ENCODE results near the gene RBL2. TPM values are rescaled to one million over a fixed set of nuclear protein-coding genes. Genes with fewer than 3 reads are reported as not detected.

RBL2 gene
- total and polyA plus RNA-seq, 2 donors (not counting 3 experiments of a cell fraction or from before 2014, with no cell fraction given), result 22.5 to 30.7 TPM

GRCh38 chr16:53414381-53414780 lies 19.9 kb upstream of the RBL2 start:
- DNase-seq (ENCODE audit: low read depth, low spot score), result no peak

GRCh38 chr16:53415504-53415903 lies 18.8 kb upstream of the RBL2 start:
- H3K9me3 ChIP-seq (replicated peaks; ENCODE audit: control insufficient read depth, insufficient read depth, low read length), result no peaks in the 10 kb centered on the region
- no peaks in the 10 kb centered on the region for H3K79me2 ChIP-seq (ENCODE audit: control insufficient read depth, insufficient read depth, low read length)
- H3K27me3 ChIP-seq (ENCODE audit: control insufficient read depth in 2 of 2, insufficient read depth in 2 of 2, low read length in 2 of 2), result no peaks in the 10 kb centered on the region
- FAIRE-seq (no peak), DNase-seq (ENCODE audit: low read depth, low spot score) (no peak)
- BruUV-seq (replicated peaks), result no TSS peak
- no peak overlapping the region for H3K9ac ChIP-seq (replicated peaks; ENCODE audit: extremely low read depth, insufficient read depth, low read length)
- H3K36me3 ChIP-seq (ENCODE audit: control insufficient read depth in 2 of 2, extremely low read depth in 1 of 2, insufficient read depth in 2 of 2, low read length in 2 of 2), result no peaks in the 10 kb centered on the region
- TF ChIP-seq CTCF (IDR thresholded peaks at IDR 0.05; ENCODE audit: extremely low read depth in 1 of 2, insufficient read depth in 1 of 2, low read depth in 1 of 2, low read length in 2 of 2) (no peak), MYC (IDR thresholded peaks at IDR 0.05; ENCODE audit: low read depth, low read length) (no peak), JUN (IDR thresholded peaks at IDR 0.05; ENCODE audit: borderline replicate concordance, insufficient read depth, insufficient read length, low read depth) (no peak), POLR2AphosphoS5 (IDR thresholded peaks at IDR 0.05; ENCODE audit: insufficient read depth, low read depth, low read length) (no peak), FOS (IDR thresholded peaks at IDR 0.05; ENCODE audit: borderline replicate concordance, insufficient read depth, low read length) (no peak), POLR2A (IDR thresholded peaks at IDR 0.05; ENCODE audit: low read depth, low read length) (no peak), EZH2 (IDR thresholded peaks at IDR 0.05; ENCODE audit: borderline replicate concordance, low read depth, low read length, severe bottlenecking) (no peak)
- intact Hi-C loops (cut with micrococcal nuclease), result no loop called here
- ChIA-PET CTCF (interaction anchor here (1.2 kb wide), 1 partner anchor 9 kb away, joined by 3 read pairs; no protein-coding TSS in a partner anchor), POLR2A (no interaction called here)
- H3K4me2 ChIP-seq (ENCODE audit: insufficient read depth, low read length), result no peak overlapping the region
- no peak overlapping the region for H3K4me3 ChIP-seq (replicated peaks in 1 of 3; ENCODE audit: insufficient read depth in 1 of 3, low read depth in 1 of 3, low read length in 3 of 3)
- no peaks in the 10 kb centered on the region for H3K9me1 ChIP-seq (replicated peaks; ENCODE audit: control insufficient read depth, extremely low read depth, insufficient read depth, low read length)
- no peak overlapping the region for H2AFZ ChIP-seq (ENCODE audit: low read depth, low read length)
- no peaks in the 10 kb centered on the region for H3K4me1 ChIP-seq (ENCODE audit: control insufficient read depth, extremely low read depth, insufficient read depth, low read length)
- no peak overlapping the region for H3K27ac ChIP-seq (ENCODE audit: insufficient read depth, low read depth, low read length)
- dilution Hi-C loops (cut with MboI; ENCODE audit: extremely low pct_ligation_motif_present, low sequenced_read_pairs), result no loop called here
- H4K20me1 ChIP-seq (replicated peaks; ENCODE audit: control insufficient read depth, extremely low read depth, insufficient read depth, low read length), result no peaks in the 10 kb centered on the region

More at GRCh38 chr16:53414381-53414780, 19.9 kb upstream of the RBL2 start:
- H3K9ac ChIP-seq (replicated peaks; ENCODE audit: extremely low read depth, insufficient read depth, low read length), result no peak overlapping the region
- no peaks in the 10 kb centered on the region for H3K9me3 ChIP-seq (replicated peaks; ENCODE audit: control insufficient read depth, insufficient read depth, low read length)
- no peak for TF ChIP-seq JUN (IDR thresholded peaks at IDR 0.05; ENCODE audit: borderline replicate concordance, insufficient read depth, insufficient read length, low read depth)
- no peaks in the 10 kb centered on the region for H3K79me2 ChIP-seq (ENCODE audit: control insufficient read depth, insufficient read depth, low read length)
- H3K36me3 ChIP-seq (ENCODE audit: control insufficient read depth in 2 of 2, extremely low read depth in 1 of 2, insufficient read depth in 2 of 2, low read length in 2 of 2), result no peaks in the 10 kb centered on the region
- H4K20me1 ChIP-seq (replicated peaks; ENCODE audit: control insufficient read depth, extremely low read depth, insufficient read depth, low read length), result no peaks in the 10 kb centered on the region
- dilution Hi-C loops (cut with MboI; ENCODE audit: extremely low pct_ligation_motif_present, low sequenced_read_pairs) (no loop called here), intact Hi-C loops (cut with micrococcal nuclease) (no loop called here)
- H2AFZ ChIP-seq (ENCODE audit: low read depth, low read length), result no peak overlapping the region
- CTCF ChIA-PET, result no interaction called here
- FAIRE-seq, result no peak
- no peaks in the 10 kb centered on the region for H3K4me1 ChIP-seq (ENCODE audit: control insufficient read depth, extremely low read depth, insufficient read depth, low read length)
- H3K27ac ChIP-seq (ENCODE audit: insufficient read depth, low read depth, low read length), result no peak overlapping the region
- BruUV-seq (replicated peaks), result no TSS peak
- no peaks in the 10 kb centered on the region for H3K9me1 ChIP-seq (replicated peaks; ENCODE audit: control insufficient read depth, extremely low read depth, insufficient read depth, low read length)
- no peak overlapping the region for H3K4me3 ChIP-seq (replicated peaks in 1 of 3; ENCODE audit: insufficient read depth in 1 of 3, low read depth in 1 of 3, low read length in 3 of 3)
- POLR2A ChIA-PET, result no interaction called here
- no peak overlapping the region for H3K4me2 ChIP-seq (ENCODE audit: insufficient read depth, low read length)
- no peaks in the 10 kb centered on the region for H3K27me3 ChIP-seq (ENCODE audit: control insufficient read depth in 2 of 2, insufficient read depth in 2 of 2, low read length in 2 of 2)

All from endothelial cell of umbilical vein (primary cell).